HG03432 (cell line): ENCODE data around the gene SREBF2.

Source experiments
- ATAC-seq: cut with Tn5 transposase; IDR thresholded peaks from one replicate; pipeline ENCODE4 v1.9.1; 2021; ENCODE audit warnings: mild to moderate bottlenecking, moderate library complexity; ENCODE audit not compliant: unreplicated experiment

The SREBF2 gene

DNA sequence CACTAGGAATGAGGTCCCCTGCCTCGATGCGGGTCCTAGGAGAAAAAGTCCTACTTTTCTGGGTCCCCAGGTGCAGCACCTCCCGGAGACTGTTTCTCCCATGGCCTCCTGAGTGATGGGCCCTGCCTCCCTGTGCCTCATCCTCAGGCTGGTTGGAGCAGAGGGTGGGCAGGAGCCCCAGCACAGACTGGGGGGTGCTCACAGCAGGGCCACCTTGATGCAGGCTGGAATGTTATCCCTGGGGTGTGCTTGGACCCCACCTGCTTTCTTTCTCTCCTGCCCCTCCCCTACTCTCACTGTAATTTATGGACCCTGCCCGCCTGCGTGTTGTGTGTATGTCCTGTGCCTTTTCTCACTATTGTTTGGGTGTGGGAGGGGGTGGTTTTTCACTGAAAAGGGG lies 73.9 kb downstream of the SREBF2 start:
- ATAC-seq = no peak

DNA sequence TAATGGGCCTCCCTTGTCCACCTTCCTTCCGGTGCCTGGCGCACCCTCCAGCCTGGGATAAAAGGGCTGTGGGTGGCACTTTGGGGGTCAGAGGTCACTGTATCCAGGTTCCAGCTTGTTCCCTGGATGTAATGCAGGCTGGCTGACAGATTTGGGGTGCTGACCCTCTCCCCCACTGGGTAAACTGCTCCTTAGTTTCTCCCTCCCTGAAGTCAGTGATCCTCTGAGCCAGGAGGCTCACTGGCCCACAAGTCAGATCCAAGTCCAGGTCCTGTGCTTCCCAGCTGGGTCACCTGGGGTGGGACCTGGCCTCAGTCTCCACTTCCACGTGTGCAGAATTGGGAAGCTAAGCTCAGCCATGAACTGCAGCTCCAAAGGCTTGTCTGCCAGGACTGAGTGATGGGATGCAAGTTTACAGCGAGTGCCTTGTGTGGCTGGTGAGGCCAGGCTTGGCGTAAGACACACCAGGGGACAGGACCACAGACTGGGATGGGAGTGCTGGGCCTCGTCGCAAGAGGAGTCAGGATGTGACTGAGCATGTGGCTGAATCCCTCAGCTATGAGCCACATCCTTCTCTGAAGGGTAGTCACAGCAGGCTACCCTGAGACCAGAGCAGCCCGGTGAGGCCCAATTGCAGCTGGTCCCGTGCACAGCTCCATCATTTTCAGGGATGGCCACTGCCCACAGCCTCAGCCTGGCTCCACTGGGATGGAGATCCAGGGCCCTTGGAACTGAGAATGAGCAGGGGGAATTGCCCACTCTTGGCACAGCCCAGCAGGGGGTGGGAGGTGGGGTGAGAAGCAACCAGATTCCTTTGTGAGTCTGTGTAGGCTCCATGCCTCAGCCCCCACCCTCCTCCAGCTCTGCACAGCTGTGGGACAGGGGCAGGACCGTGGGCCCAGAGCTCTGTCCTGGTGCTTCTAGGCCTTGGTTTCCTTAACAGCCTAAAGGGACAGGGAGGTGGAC lies 74.8 kb downstream of the SREBF2 start:
- no peak for ATAC-seq

DNA sequence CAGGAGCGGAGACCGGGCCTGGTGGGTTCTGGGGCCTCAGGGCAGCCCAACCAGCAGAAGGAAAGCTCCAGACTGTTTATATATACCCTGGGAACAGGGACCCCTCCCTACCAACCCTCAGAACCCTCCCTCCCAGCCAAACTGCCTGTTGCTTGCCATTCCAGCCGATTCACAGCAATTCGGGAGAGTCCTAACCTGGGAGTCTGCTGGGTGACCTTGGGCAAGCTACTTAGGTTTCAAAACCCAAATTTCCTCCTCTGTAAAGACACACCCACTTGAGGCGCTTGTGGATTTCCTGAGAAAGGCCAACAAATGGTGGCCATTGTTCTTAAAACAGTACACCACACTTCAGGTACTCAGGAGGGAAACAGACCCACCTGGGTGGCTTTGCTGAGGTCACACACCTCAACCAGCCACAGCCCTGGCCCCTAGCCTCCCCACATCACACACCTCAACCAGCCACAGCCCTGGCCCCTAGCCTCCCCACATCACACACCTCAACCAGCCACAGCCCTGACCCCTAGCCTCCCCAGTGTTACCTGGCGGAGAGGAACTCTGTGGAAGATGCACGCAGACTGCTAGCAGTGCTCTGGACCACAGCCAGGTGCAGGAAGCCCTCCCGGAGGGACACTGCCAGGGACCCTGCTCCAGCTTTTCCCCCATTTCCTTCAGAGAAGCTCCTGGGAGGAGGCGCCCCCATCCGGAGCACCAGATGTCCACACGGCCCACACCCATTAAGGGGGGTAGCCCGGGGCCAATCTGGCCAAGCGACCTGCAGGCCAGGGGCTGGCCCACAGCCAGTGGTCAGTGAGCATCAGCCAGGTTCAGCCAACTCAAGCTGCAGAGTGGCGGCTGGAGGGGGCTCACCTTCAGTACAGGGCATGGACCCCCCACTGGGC lies 75.8 kb downstream of the SREBF2 start:
- ATAC-seq = no peak

DNA sequence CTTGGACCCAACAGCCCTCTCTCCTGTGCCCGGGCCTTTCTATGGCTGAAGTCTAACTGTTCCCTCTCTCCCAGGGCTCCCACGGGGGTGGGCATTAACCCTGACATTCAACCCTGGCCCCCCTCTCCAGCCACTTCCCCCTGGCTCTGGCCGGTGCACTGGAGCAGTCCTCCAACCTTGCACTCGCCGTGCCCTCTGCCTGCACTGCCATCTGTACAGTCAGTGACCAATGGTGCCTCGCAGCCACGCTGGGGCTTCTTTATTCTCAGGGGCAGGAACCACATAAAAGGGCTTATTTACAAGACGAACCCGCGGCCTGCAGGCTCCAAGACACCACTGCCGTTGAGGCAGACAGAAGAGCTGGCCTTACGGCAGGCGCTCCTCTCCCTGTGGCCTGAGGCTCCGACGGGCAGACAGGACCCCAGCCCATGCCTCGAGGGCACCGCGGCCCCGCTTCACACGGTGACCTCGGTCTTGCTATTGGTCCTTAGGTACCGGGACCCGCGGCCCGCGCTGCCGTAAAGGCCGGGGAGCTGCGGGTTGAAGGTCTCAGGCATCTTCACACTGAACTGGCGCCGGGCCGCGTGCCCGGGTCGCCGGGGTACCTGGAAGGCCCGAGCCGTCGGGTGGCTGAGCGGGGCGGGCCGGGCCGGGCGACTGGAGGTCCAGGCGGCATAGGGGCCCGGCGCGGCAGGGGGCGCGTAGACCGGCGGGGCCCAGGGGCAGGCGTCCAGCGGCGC lies 76.6 kb downstream of the SREBF2 start:
- ATAC-seq = no peak

DNA sequence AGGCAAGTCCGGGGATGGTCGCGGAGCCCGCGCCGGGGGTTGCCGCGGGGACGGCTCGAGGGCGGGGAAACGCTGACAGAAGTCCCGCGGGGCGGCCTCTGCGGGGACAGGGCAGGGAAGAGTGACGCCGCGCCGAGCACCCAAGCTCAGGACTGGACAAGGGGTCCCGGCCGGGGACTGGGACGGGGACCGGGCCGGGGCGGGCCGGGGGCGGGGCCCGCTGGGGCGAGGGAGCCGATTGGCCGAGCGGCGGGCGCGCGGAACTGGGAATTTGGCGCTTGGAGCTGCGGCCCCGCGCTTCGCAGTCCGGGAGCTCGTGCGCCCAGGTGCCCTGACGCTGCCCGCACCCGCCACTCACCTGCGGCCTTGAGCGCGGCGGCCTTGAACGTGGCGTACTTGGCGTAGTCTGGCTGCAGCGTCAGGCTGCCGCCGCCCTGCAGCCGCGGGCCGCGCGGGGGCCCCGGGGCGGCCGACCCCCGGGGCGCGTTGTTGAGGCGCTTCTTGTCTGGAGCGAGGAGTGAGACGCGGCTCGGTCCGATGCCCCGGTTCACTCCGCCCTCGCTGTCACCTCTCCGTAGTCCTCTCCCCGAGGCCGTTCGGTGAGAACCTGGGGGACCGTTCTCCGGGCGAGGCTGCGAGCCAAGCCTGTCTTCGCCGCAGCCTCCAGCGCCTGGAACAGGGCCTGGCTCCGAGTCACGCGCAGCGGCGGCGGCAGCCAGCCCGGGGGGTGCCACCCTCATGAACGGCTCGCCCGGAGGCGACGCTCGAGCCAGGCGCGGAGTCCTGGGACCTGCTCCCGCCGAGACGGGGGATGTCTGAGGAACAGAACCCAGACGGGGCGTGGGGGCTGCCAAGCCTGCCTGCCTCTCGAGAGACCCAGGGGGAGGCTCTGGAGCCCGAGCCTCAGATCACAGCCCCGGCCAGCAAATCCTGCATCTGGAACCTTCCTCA lies 77.4 kb downstream of the SREBF2 start:
- ATAC-seq = no peak

DNA sequence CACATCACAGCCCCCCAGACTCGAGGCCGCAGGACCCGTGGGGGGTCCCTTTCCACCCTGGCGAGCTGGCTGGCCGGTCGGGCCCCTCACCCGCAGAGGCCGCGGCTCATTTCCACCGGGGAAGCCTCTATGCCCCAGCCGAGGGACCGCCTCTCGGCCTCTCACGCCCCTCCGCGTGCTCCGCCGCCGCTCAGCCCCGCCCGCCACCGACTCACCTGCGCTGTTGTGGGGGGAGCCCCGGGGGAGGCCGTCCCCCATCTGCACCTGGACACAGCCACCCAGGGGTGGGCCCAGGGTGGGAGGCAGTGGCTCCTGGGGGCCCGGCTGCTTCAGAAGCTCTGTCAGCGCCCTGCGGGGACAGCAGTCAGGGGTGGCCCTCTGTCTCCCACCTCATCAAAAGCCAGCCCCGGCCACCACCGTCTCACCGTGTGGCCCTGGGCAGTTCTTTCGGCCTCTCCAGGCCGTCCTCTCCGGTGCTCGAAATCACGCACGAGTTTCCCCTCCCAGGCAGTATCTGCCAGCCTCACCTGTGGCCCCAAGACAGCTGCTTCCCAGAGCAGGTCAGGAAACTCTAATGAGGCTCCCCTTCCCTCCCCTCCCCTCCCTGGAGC lies 78.2 kb downstream of the SREBF2 start:
- ATAC-seq = no peak

DNA sequence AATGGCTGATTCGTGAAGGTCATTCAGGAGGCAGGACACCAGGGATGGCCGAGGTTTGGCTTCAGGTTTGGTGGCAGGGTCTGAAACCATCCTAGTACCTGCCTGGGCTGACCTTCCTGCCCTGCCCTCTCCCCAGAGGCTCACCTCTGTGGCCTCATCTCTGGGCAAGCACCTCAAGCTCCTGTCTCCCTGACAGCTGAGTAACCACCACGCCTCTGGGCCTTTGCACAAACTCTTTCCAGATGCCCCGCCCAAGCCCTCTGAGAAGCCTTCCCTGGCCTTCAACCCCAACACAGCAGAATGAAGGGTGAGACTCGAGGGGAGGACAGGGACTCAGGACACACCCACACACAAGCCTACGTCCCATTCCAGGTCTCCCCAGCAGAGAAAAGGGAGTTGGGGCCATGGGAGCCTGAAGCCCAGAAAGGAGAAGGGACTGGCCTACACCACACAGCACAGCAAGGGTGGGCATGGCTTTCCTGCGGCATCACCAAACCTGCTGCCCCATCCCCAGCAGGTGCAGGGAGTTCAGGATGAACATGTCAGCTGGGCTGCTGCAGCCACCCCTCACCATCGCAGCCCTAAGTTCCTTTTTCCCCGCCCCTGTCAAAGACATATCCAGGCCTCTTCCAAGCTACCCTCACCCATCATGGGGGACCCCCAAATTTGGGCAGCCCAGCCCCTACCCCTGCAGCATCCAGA lies 79.6 kb downstream of the SREBF2 start:
- no peak for ATAC-seq

DNA sequence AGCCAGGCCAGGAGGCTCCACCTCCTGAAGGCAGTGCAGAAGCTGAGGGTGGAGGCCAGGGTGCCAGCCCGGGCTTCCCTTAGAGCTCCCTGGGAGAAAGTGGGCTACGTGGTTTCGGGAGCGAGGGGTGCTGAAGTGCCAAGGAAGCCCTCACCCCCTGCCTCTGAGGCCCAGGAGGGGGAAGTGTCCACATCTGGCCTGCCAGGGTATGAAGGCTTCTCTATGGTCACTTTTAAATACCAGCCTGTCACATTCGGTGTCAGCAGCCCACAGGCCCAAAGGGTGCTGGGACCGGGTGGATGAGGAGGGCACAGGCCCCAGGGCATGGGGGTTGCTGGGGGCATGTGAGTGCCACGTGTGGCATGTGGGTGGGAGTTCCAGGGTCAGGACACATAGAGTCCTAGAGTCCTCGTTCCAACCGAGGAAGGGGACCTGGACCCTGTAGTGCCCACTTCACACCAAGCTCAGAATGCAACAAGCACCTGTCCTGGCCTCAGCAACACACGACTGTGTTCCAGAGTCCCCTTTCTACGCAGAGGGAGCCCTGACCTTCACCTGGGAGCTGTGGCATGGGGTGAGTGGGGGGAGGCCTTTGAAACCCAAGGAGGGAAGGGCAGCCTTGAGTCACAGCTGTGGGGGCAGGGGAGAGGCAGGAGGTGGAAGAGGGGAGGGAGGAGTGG lies 80.3 kb downstream of the SREBF2 start:
- ATAC-seq = no peak

DNA sequence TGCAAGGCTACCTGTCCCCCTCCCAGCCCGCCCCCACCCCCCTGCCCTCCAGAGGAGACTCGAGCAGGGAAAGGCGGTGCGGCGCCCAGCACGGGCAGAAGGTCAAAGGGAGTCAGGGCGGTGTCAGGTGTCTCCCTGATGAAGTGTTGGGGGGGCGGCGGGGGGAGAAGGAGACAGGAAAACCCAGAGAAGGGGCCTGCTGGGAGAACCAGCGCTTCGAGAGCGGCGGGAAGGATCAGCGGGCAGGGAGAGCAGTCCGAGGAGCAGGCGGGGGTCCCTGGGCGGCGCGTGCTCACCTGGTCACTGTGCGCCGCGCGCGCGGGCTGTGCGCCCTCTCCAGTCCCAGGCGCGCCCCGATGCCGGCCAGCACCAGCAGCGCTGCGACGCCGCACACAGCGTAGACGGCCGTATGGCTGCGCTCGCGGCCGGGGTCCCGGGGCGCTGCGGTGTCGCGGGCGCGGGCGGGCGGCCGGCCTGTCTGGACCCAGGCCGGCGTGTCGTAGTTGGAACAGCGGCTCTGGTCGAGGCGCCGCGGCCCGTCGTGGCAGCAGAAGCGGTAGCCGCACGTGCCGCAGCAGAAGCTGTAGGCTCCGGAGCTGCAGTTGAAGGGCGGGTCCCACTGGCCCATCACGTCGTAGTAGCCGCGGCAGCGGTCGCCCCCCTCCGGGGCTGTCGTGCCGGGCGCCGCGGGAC lies 81.1 kb downstream of the SREBF2 start:
- ATAC-seq = no peak

DNA sequence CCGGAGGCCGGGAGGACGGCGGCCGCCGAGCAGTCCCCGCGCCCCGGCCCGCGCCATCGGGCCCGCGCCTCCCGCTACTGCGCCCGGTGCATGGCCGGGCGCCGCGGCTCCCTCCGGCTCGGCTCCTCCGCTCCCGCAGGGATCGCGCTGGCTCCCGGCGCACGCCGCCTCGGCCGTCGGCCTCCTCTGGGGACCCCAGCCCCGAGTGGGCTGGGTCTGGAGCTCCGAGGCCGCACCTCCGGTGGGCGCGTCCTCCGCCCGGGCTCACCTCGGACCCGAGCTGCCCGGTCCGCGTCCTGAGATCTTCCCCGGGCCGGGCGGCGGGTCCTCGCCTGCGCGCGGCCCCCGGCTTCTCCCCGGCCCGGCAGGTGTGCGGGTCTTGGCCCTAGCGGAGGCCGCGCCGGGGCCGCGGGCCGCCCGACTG lies 81.7 kb downstream of the SREBF2 start:
- no peak for ATAC-seq

DNA sequence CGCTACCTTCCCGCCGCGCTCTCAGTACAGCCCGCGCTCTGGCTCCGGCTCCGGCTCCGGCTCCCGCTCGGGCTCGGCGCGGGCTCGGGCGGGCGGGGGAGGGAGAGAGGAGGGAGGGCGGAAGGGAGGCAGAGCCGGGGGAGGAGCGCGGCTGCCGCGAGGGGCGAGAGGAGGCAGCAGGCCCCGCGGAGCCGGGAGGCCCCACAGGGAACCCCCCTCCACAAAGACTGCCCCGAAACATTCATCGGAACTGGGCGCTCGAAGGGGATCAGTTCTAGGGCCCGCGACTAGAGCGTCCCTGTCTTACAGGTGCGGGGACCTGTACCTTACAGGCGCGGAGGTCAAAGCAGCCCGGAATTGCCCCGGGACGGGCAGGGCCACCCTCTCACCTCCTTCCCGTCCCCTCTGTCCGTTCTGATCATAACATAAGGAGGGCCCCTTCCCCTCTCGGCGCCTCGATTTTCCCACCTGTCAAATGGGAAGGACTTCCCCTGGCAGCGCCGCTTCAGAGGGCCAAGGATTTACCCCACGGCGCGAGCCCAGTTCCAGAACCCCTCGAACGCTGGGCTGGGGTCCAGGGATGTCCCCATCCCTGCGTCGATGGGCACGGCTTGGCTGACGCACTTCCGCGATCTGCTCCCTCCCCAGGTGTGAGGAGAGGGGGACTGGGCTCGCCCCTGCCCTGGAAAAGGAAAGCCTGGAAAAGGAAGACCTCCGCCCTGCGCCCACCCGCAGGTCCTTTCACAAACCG lies 82.3 kb downstream of the SREBF2 start, which contains the start of gene SHISA8:
SHISA8 (minus strand) TSS at position 40 of the 751 bp plus-strand sequence. CDS start 407 bp downstream, outside the sequence.
- ATAC-seq = no peak

DNA sequence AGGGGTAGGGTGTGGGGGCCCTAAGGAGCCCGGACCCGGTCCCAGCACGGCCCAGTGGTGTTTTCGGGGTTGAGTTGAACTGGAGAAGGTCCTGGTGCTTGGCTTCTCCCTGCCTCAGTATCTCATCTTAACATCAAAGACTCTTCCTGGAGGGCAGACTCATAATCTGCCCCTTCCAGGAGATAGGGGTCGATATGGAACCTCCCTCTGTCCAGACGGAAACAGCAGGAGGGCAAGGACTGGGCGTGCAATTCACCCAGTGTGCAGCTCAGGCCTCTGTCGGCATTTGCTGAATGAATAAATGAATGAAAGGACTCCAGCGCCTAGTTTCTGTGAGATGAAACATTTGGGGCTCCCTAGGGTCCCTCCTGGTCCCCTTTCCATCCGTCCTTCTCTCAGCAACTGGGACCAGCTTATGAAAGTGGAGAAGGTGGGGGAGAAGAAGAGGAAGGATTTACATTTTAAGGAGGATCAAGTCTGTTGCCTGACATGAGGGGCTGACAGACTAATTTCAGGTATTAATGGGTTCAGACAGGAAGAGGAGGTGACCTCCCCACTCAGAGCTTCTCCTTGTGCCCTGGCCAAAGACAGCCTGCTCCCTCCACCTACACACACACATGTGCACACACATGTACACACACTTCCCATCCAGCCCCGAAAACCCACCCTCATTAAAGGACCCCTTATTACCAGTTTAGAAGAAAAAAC lies 83.0 kb downstream of the SREBF2 start:
- no peak for ATAC-seq

DNA sequence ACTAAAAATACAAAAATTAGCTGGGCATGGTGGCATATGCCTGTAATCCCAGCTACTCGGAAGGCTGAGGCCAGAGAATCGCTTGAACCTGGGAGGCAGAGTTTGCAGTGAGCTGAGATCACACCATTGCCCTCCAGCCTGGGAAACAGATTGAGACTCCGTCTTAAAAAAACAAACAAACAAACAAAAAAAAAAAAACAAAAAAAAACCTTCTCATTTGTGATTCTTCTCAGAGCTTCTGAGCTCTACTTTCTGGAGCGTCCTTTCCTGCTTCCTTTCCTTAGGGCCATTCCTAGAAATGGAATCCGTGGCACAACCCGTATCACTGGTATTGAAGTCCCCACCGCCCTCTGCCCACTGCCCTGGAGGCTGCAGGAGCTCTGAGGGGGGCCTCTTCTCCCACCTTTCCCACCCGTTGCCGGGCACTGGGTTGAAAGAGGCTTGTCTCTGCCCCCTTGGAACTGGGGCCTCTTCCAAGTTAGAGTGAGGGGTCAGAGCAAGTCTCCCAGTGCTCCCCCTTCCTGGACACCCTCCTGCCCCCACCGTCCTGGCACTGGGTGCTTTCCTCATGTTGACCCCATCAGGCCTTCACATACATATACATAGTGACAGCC lies 83.9 kb downstream of the SREBF2 start:
- no peak for ATAC-seq

DNA sequence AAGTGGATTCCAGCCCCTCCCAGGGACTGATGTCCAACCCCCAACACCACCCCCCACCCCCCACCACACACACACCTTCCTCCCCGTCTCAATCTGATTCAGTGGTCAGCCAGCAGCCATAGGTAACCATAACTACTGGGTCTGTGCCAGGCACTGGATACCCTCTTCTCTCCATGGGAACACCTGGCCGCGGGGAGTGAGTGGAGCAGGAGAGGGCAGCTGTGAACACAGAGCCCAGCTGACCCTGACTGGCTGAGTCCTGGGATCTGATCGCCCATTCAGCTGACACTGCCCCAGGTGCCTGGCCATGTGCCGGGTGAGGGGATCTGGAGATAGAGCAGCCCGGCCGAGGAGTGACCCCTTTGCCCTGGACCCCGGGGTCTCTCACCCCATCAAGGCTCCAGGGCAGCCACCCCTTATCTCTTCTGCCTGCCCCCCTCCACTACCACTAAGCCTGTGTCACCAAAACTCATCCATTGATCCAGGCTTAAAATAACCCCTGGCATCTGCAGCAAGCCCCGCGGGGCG lies 84.5 kb downstream of the SREBF2 start:
- no peak for ATAC-seq
